ENCODE measurements around the gene ANKS1B. TPM values are rescaled to one million over a fixed set of nuclear protein-coding genes. Genes with fewer than 3 reads are reported as not detected.

The ANKS1B gene
- total RNA-seq, 4 donors from 2014 or later, result 14.0 to 38.4 (median 28.6) TPM

- no peaks in the 10 kb centered on the region for H3K27me3 ChIP-seq
- no peak overlapping the region for H3K4me3 ChIP-seq
- no peaks in the 10 kb centered on the region for H3K9me3 ChIP-seq
- WGBS, 2 donors, result 61 to 67% methylated on average over 2 of the region's 2 CpGs
- H3K4me1 ChIP-seq, result no peaks in the 10 kb centered on the region
- no peak for TF ChIP-seq EP300 (IDR thresholded peaks at IDR 0.05)
- no peak for TF ChIP-seq POLR2A (IDR thresholded peaks at IDR 0.05)
- TF ChIP-seq CTCF (IDR thresholded peaks at IDR 0.05), result no peak
- no peak for DNase-seq (ENCODE audit: low spot score in 2 of 2)
- H3K36me3 ChIP-seq, result no peaks in the 10 kb centered on the region
- no peak overlapping the region for H3K27ac ChIP-seq
Observed at GRCh38 chr12:98783420-98783819, 1201.3 kb downstream of the ANKS1B start.

- WGBS, 2 donors, result 39 to 52% methylated on average over 4 of the region's 4 CpGs
- Histone ChIP-seq H3K9me3 (no peaks in the 10 kb centered on the region), H3K27ac (no peak overlapping the region), H3K36me3 (no peaks in the 10 kb centered on the region), H3K4me3 (no peak overlapping the region), H3K4me1 (no peaks in the 10 kb centered on the region), H3K27me3 (no peaks in the 10 kb centered on the region)
- DNase-seq (ENCODE audit: low spot score in 2 of 2), result no peak
- TF ChIP-seq EP300 (IDR thresholded peaks at IDR 0.05), result no peak
- no peak for TF ChIP-seq CTCF (IDR thresholded peaks at IDR 0.05)
- no peak for TF ChIP-seq POLR2A (IDR thresholded peaks at IDR 0.05)
Observed at GRCh38 chr12:98780261-98780660, 1204.5 kb downstream of the ANKS1B start.

- peaks cover 0 to 11% (median 0%) of the 10 kb centered on the region in 3 donors for H3K36me3 ChIP-seq
- TF ChIP-seq EP300 (IDR thresholded peaks at IDR 0.05), result no peak
- no peak for TF ChIP-seq CTCF (IDR thresholded peaks at IDR 0.05)
- TF ChIP-seq POLR2A (IDR thresholded peaks at IDR 0.05), result no peak
- DNase-seq (ENCODE audit: low spot score in 2 of 2), result no peak
- H3K4me1 ChIP-seq, result no peaks in the 10 kb centered on the region
- H3K4me3 ChIP-seq, result no peak overlapping the region
- WGBS, 2 donors, result 90 to 92% methylated on average over 3 of the region's 3 CpGs
- no peaks in the 10 kb centered on the region for H3K9me3 ChIP-seq
- H3K27me3 ChIP-seq, result no peaks in the 10 kb centered on the region
- H3K27ac ChIP-seq, result no peak overlapping the region
Observed at GRCh38 chr12:98772818-98773217, 1211.9 kb downstream of the ANKS1B start.

GRCh38 chr12:98771811-98772752 lies 1212.7 kb downstream of the ANKS1B start:
- H3K36me3 ChIP-seq, result peaks cover 0 to 11% (median 0%) of the 10 kb centered on the region in 3 donors
- H3K9me3 ChIP-seq, result no peaks in the 10 kb centered on the region
- no peak overlapping the region for H3K4me3 ChIP-seq
- no peak for TF ChIP-seq POLR2A (IDR thresholded peaks at IDR 0.05)
- TF ChIP-seq CTCF (IDR thresholded peaks at IDR 0.05), result no peak
- TF ChIP-seq EP300 (IDR thresholded peaks at IDR 0.05), result no peak
- H3K27ac ChIP-seq, result no peak overlapping the region
- H3K27me3 ChIP-seq, result no peaks in the 10 kb centered on the region
- 94% methylated on average over 8 of the region's 8 CpGs for WGBS, 2 donors
- no peaks in the 10 kb centered on the region for H3K4me1 ChIP-seq
- DNase-seq (ENCODE audit: low spot score in 2 of 2), result no peak

GRCh38 chr12:98770230-98770629 lies 1214.5 kb downstream of the ANKS1B start:
- no peak for DNase-seq (ENCODE audit: low spot score in 2 of 2)
- Histone ChIP-seq H3K27me3 (no peaks in the 10 kb centered on the region), H3K27ac (no peak overlapping the region), H3K4me1 (no peaks in the 10 kb centered on the region), H3K36me3 (peaks cover 0 to 11% (median 0%) of the 10 kb centered on the region in 3 donors), H3K4me3 (no peak overlapping the region), H3K9me3 (no peaks in the 10 kb centered on the region)
- no peak for TF ChIP-seq POLR2A (IDR thresholded peaks at IDR 0.05)
- TF ChIP-seq CTCF (IDR thresholded peaks at IDR 0.05), result no peak
- TF ChIP-seq EP300 (IDR thresholded peaks at IDR 0.05), result no peak
- WGBS, 2 donors, result 69 to 75% methylated on average over 4 of the region's 4 CpGs
